Panc1 (cell line): Measurements from ENCODE around the gene MMADHC. TPM values are rescaled to one million over a fixed set of nuclear protein-coding genes. Genes with fewer than 3 reads are reported as not detected.

ENCODE experiments used
- ATAC-seq: fragments of 200-7000 bp; cut with Tn5 transposase; 2 replicates; pipeline ENCODE4 v1.9.1; 2020; ENCODE audit warnings: mild to moderate bottlenecking, moderate library complexity
- BruUV-seq: library from RNA; stranded (reverse); fragments of 400-500 nt; replicated peaks from 2 replicates; lab custom pipeline; 2021; lab: Mats Ljungman, UMichigan
- CTCF ChIA-PET: fragments of 300-600 bp; sonication (Branson Sonifier 250); formaldehyde crosslinking; loops from one replicate; lab custom pipeline; 2022; ENCODE audit warnings: antibody characterized with exemption; lab: Charles Lee
- POLR2A ChIA-PET: fragments of 300-600 bp; sonication (Branson Sonifier 250); formaldehyde crosslinking; loops from one replicate; lab custom pipeline; 2022; ENCODE audit warnings: antibody characterized with exemption; lab: Charles Lee
- DNase-seq: peaks from one replicate; pipeline ENCODE4 v3.0.0-alpha.2; 2010; ENCODE audit warnings: low read depth, low spot score
- H3K27ac ChIP-seq: 2 replicates; pipeline ENCODE4 v1.5.1; 2011; ENCODE audit warnings: mild to moderate bottlenecking, low read length, inconsistent platforms
- H3K27me3 ChIP-seq: fragments of 200-500 bp; sonication (Bioruptor generic); 2 replicates; pipeline ENCODE4 v1.6.0; 2014; ENCODE audit warnings: low read length, inconsistent platforms; ENCODE audit not compliant: control insufficient read depth, insufficient read depth
- H3K36me3 ChIP-seq: fragments of 200-500 bp; sonication (Bioruptor generic); 2 replicates; pipeline ENCODE4 v1.5.1; 2014; ENCODE audit warnings: inconsistent platforms, mild to moderate bottlenecking, low read length, moderate library complexity; ENCODE audit not compliant: control insufficient read depth, insufficient read depth
- H3K4me1 ChIP-seq: 2 replicates; pipeline ENCODE4 v1.5.1; 2011; ENCODE audit warnings: inconsistent platforms, mild to moderate bottlenecking, low read length, moderate library complexity; ENCODE audit not compliant: control insufficient read depth, insufficient read depth
- H3K4me3 ChIP-seq, 2 experiments: 2 replicates each; pipeline ENCODE4 v1.5.1; 2011 to 2012; ENCODE audit warnings: low read depth in 2 of 2, low read length in 2 of 2, mild to moderate bottlenecking in 2 of 2, inconsistent platforms in 1 of 2, moderate library complexity in 1 of 2
- H3K9me3 ChIP-seq: fragments of 200-500 bp; sonication (Bioruptor generic); 2 replicates; pipeline ENCODE4 v1.5.1; 2014; ENCODE audit warnings: low read depth, mild to moderate bottlenecking, inconsistent platforms, low read length, moderate library complexity; ENCODE audit not compliant: control insufficient read depth, insufficient read depth
- CTCF ChIP-seq: fragments of 450-650 bp; IDR thresholded peaks from 2 replicates; pipeline ENCODE4 v1.5.1; 2017; ENCODE audit warnings: mild to moderate bottlenecking
- POLR2AphosphoS5 ChIP-seq: IDR thresholded peaks from 2 replicates; pipeline ENCODE4 v1.6.1; 2012; ENCODE audit warnings: mild to moderate bottlenecking, low read depth, low read length, moderate library complexity
- SIN3A ChIP-seq: IDR thresholded peaks from 2 replicates; pipeline ENCODE4 v1.6.1; 2012; ENCODE audit warnings: low read depth, mild to moderate bottlenecking, low read length, moderate library complexity, borderline replicate concordance; ENCODE audit not compliant: insufficient read depth
- TCF7L2 ChIP-seq: IDR thresholded peaks from 2 replicates; pipeline ENCODE4 v1.6.1; 2011; ENCODE audit warnings: mild to moderate bottlenecking, low read depth, low read length, inconsistent platforms
- in situ Hi-C: cut with HindIII; loops from 2 replicates; pipeline ENCODE4 v1.10.0; 2016; ENCODE audit warnings: low sequenced_read_pairs, low pct_unique_long_range_greater_than_20kb
- intact Hi-C: fragments of 100-400 bp; cut with micrococcal nuclease; formaldehyde crosslinking; loops from one replicate; pipeline ENCODE4 v1.10.0; 2022; ENCODE audit not compliant: unreplicated experiment
- total RNA-seq: library from RNA; stranded (reverse); gene quantifications from one replicate; pipeline ENCODE4 v1.2.1, GENCODE V29; 2021; ENCODE audit not compliant: unreplicated experiment
- TF ChIP-seq, protein P1 (sequence below), 2 experiments: IDR thresholded peaks; 2 replicates each; pipeline ENCODE4 v1.6.1; 2011 to 2012; ENCODE audit warnings: low read depth in 2 of 2, control low read depth in 1 of 2, low read length in 1 of 2, mild to moderate bottlenecking in 1 of 2, moderate library complexity in 1 of 2; ENCODE audit not compliant: insufficient read depth in 1 of 2

Gene MMADHC
- total RNA-seq, 1 experiment from 2014 or later: 120 TPM

DNA sequence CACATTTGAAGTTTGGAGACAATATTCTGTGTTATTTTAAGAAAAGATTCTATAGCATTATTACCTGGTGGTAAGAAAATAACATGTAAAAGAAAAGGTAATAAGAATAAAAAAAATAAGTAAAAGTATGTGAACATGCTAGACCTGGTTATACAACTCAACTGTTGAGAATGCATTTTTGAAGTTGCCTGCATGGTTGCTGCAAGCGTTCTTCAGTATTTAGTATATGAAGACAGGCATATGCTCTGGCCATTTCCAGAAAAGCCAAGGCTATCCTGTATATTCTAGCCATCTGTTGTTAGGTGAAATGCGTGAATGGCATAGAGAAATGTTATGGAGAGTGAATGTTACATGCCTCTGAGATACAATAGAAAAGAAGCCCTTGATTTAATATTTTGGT lies 6.8 kb upstream of the MMADHC start:
- in situ Hi-C loops: no loop called here
- Histone ChIP-seq H3K36me3 (no peaks in the 10 kb centered on the region), H3K4me1 (peaks cover 6% of the 10 kb centered on the region), H3K4me3 (no peak overlapping the region), H3K27me3 (no peaks in the 10 kb centered on the region), H3K27ac (no peak overlapping the region; the same call in 1 of the 2 replicates), H3K9me3 (no peaks in the 10 kb centered on the region)
- intact Hi-C loops: no loop called here
- ATAC-seq (no peak), DNase-seq (no peak)
- ChIA-PET POLR2A (no interaction called here), CTCF (interaction anchor here (0.6 kb wide), 1 partner anchor 10 kb away, joined by 7 read pairs; no protein-coding TSS in a partner anchor)
- BruUV-seq: no TSS peak
- TF ChIP-seq CTCF (no peak), SIN3A (no peak), POLR2AphosphoS5 (no peak), TCF7L2 (no peak)
- TF ChIP-seq, protein P1, sequence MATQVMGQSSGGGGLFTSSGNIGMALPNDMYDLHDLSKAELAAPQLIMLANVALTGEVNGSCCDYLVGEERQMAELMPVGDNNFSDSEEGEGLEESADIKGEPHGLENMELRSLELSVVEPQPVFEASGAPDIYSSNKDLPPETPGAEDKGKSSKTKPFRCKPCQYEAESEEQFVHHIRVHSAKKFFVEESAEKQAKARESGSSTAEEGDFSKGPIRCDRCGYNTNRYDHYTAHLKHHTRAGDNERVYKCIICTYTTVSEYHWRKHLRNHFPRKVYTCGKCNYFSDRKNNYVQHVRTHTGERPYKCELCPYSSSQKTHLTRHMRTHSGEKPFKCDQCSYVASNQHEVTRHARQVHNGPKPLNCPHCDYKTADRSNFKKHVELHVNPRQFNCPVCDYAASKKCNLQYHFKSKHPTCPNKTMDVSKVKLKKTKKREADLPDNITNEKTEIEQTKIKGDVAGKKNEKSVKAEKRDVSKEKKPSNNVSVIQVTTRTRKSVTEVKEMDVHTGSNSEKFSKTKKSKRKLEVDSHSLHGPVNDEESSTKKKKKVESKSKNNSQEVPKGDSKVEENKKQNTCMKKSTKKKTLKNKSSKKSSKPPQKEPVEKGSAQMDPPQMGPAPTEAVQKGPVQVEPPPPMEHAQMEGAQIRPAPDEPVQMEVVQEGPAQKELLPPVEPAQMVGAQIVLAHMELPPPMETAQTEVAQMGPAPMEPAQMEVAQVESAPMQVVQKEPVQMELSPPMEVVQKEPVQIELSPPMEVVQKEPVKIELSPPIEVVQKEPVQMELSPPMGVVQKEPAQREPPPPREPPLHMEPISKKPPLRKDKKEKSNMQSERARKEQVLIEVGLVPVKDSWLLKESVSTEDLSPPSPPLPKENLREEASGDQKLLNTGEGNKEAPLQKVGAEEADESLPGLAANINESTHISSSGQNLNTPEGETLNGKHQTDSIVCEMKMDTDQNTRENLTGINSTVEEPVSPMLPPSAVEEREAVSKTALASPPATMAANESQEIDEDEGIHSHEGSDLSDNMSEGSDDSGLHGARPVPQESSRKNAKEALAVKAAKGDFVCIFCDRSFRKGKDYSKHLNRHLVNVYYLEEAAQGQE (IDR thresholded peaks at IDR 0.05; ENCODE audit: insufficient read depth in 1 of 2, low read depth in 2 of 2, low read length in 1 of 2): no peak

GRCh38 chr2:149587950-149588487 lies 444 bp upstream of the MMADHC start:
- H3K36me3 ChIP-seq: peaks cover 25% of the 10 kb centered on the region
- peak overlapping the region; percentile 99 for H3K27ac ChIP-seq
- H3K9me3 ChIP-seq: no peaks in the 10 kb centered on the region
- ChIA-PET CTCF (no interaction called here), POLR2A (no interaction called here)
- ATAC-seq: peak; percentile 57
- peak overlapping the region; percentile 98 to 100 for H3K4me3 ChIP-seq
- no peaks in the 10 kb centered on the region for H3K27me3 ChIP-seq
- peaks cover 8% of the 10 kb centered on the region; the same call in 1 of the 2 replicates for H3K4me1 ChIP-seq
- intact Hi-C loops: loop anchor here (2.0 kb wide), 1 partner anchor 1647 kb away; no protein-coding TSS in a partner anchor
- TSS peak; percentile 86 for BruUV-seq
- in situ Hi-C loops: no loop called here
- TF ChIP-seq SIN3A (0 out of 2 replicates have a peak, but pooled peaks have one; percentile 12), TCF7L2 (no peak), CTCF (no peak)
- DNase-seq: no peak
